Adrenal gland (tissue), 12 donors: ENCODE results near the gene PLEKHA6. TPM values are rescaled to one million over a fixed set of nuclear protein-coding genes. Genes with fewer than 3 reads are reported as not detected.

Experiments
- DNase-seq, 7 donors: peaks; one replicate each; pipeline ENCODE4 v3.0.0-alpha.2; 2019 to 2020
- H3K27ac ChIP-seq, 5 donors: fragments of 200-600 bp; sonication (generic) in 4 of 5; 1 replicate in 3 of 5; 2 replicates in 2 of 5; pipeline versions ENCODE4 v1.5.1 to v1.8.0; 2016 to 2020; ENCODE audit warnings: mild to moderate bottlenecking in 1 of 5
- H3K27me3 ChIP-seq: fragments of 200-600 bp; 2 replicates; pipeline ENCODE4 v1.8.0; 2021
- H3K36me3 ChIP-seq, 2 donors: fragments of 200-600 bp; replicated peaks in 1 of 2; 1 replicate in 1 of 2; 2 replicates in 1 of 2; pipeline versions ENCODE4 v1.5.1 to v1.8.0; 2018 to 2022
- H3K4me1 ChIP-seq, 2 donors: fragments of 200-600 bp; replicated peaks in 1 of 2; 1 replicate in 1 of 2; 2 replicates in 1 of 2; pipeline versions ENCODE4 v1.5.1 to v1.8.0; 2018 to 2021
- H3K4me3 ChIP-seq, 4 donors: fragments of 200-600 bp; sonication (generic) in 3 of 4; one replicate each; pipeline ENCODE4 v1.5.1; 2016 to 2018
- H3K9me3 ChIP-seq, 3 donors: fragments of 200-600 bp; sonication (generic) in 1 of 3; replicated peaks in 1 of 3; 1 replicate in 2 of 3; 2 replicates in 1 of 3; pipeline versions ENCODE4 v1.5.1 to v1.8.0; 2016 to 2021
- POLR2A ChIP-seq, 2 donors: fragments of 450-650 bp; IDR thresholded peaks; one replicate each; pipeline ENCODE4 v1.6.1; 2017; ENCODE audit warnings: antibody characterized with exemption in 2 of 2, mild to moderate bottlenecking in 2 of 2, moderate library complexity in 1 of 2
- WGBS, 4 donors: extraction: QIAGEN DNeasy Blood & Tissue Kit in 2 of 4; methylation state at CpG; one replicate each; pipeline versions ENCODE4 v1.1.5 to v1.1.7; 2013 to 2017; 5-methylcytosine and 5-hydroxymethylcytosine counted together
- intact Hi-C, 2 donors: fragments of 100-400 bp; cut with DNase I; formaldehyde crosslinking; loops; one replicate each; pipeline versions ENCODE4 v1.14.1 to v1.15.0; 2022 to 2023
- polyA plus RNA-seq, 3 donors: library from polyadenylated mRNA; stranded (reverse); fragments of 200-250 nt in 2 of 3; fragments of 350-450 nt in 1 of 3; fragmentation: Illumina TruSeq in 1 of 3; extraction: RNeasy Lipid Tissue Mini Kit (QIAGEN cat#74804) in 1 of 3; gene quantifications; one replicate each; pipeline ENCODE4 v1.2.3, GENCODE V29; 2013 to 2014
- total RNA-seq, 9 donors: library from RNA; depleted of rRNA in 4 of 9; stranded (reverse); fragments of >200 nt in 4 of 9; fragments of 120-200 nt in 1 of 9; fragmentation: NEBNext Ultra II Directional in 1 of 9; extraction: Animal tissue kit (Norgen Biotek cat#: 25700) in 1 of 9; gene quantifications; one replicate each; pipeline versions ENCODE4 v1.1.0 to v1.2.4, GENCODE V29; 2013 to 2023
- TF ChIP-seq, protein P1 (sequence below), 6 experiments: fragments of 450-650 bp in 4 of 6; fragments of 200-600 bp in 2 of 6; sonication (generic) in 1 of 6; IDR thresholded peaks; 1 replicate in 5 of 6; 2 replicates in 1 of 6; pipeline versions ENCODE4 v1.5.1 to v1.8.0; 2016 to 2021; ENCODE audit warnings: antibody characterized with exemption in 6 of 6, mild to moderate bottlenecking in 2 of 6, moderate library complexity in 1 of 6
- donor health status: healthy with polysubstance abuse.
- donor health status: Bipolar disorder and iron deficiency.
- donor health status: DM: yes; HTN: yes; CAD: no.
- donor health status: DM: no; HTN: no; CAD: no.
- donor health status: DM: no; HTN: no; CAD: no.
- donor health status: DM: yes; HTN: yes; CAD: no.

PLEKHA6 gene
- total and polyA plus RNA-seq, 12 donors = 2.2 to 13.8 (median 5.1) TPM

GRCh38 chr1:204251926-204252689 lies 107.6 kb downstream of the PLEKHA6 start:
- WGBS, 4 donors = 79 to 83% (median 82%) methylated on average over 6 of the region's 6 CpGs
- H3K4me3 ChIP-seq = no peak overlapping the region
- H3K9me3 ChIP-seq = no peaks in the 10 kb centered on the region
- no peaks in the 10 kb centered on the region for H3K4me1 ChIP-seq
- no peak for DNase-seq
- peak overlapping the region in 1 of 5 donors; percentile 14 for H3K27ac ChIP-seq
- no peaks in the 10 kb centered on the region for H3K27me3 ChIP-seq
- intact Hi-C loops = no loop called here
- no peaks in the 10 kb centered on the region for H3K36me3 ChIP-seq
- TF ChIP-seq, protein P1, sequence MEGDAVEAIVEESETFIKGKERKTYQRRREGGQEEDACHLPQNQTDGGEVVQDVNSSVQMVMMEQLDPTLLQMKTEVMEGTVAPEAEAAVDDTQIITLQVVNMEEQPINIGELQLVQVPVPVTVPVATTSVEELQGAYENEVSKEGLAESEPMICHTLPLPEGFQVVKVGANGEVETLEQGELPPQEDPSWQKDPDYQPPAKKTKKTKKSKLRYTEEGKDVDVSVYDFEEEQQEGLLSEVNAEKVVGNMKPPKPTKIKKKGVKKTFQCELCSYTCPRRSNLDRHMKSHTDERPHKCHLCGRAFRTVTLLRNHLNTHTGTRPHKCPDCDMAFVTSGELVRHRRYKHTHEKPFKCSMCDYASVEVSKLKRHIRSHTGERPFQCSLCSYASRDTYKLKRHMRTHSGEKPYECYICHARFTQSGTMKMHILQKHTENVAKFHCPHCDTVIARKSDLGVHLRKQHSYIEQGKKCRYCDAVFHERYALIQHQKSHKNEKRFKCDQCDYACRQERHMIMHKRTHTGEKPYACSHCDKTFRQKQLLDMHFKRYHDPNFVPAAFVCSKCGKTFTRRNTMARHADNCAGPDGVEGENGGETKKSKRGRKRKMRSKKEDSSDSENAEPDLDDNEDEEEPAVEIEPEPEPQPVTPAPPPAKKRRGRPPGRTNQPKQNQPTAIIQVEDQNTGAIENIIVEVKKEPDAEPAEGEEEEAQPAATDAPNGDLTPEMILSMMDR (IDR thresholded peaks at IDR 0.05) = no peak
- TF ChIP-seq POLR2A (IDR thresholded peaks at IDR 0.05) = no peak

- TF ChIP-seq, protein P1 (IDR thresholded peaks at IDR 0.05) = no peak
- no peak for TF ChIP-seq POLR2A (IDR thresholded peaks at IDR 0.05)
- Histone ChIP-seq H3K27ac (peak overlapping the region in 1 of 5 donors; percentile 1), H3K36me3 (no peaks in the 10 kb centered on the region), H3K9me3 (no peaks in the 10 kb centered on the region), H3K4me3 (no peak overlapping the region), H3K4me1 (no peaks in the 10 kb centered on the region), H3K27me3 (no peaks in the 10 kb centered on the region)
- WGBS, 4 donors = 96 to 99% (median 97%) methylated on average over 7 of the region's 7 CpGs
- DNase-seq = no peak
- intact Hi-C loops = no loop called here
These were observed 108.4 kb downstream of the PLEKHA6 start for GRCh38 chr1:204251286-204251685.

DNA sequence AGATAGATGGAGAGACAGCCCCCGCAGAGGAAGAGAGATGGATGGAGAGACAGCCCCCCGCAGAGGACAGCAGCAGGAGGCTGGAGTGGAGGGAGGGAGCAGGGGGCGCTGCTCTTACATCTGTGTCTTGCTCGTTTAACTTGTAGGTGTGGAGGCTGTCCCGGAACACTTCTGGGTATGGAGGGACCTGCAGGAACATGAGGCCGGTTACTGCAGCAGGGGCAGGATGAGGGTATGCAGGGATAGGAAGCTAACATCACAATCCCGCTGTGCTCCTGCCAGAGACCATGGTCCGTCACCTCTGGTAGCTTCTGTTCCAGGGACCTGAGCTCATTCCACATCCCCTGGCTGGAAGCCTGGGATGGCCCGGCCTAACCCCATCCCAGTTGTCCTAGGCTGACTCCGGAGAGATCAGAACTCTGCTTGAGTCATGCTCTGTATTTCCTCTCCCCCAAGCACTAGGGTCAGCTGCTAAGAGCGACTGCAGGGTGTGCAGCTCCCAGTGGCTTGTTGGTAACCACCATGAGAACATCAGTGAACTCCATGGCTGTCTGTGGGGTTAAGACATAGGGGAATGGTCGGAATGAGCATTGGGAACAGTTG lies 109.2 kb downstream of the PLEKHA6 start:
- DNase-seq = peak in 3 of 7 donors; percentile 29 to 36 (median 30)
- no peak overlapping the region for H3K4me3 ChIP-seq
- intact Hi-C loops = no loop called here
- H3K36me3 ChIP-seq = no peaks in the 10 kb centered on the region
- no peaks in the 10 kb centered on the region for H3K4me1 ChIP-seq
- no peaks in the 10 kb centered on the region for H3K27me3 ChIP-seq
- TF ChIP-seq, protein P1 (IDR thresholded peaks at IDR 0.05) = no peak
- no peak for TF ChIP-seq POLR2A (IDR thresholded peaks at IDR 0.05)
- peak overlapping the region in 1 of 5 donors; percentile 1 for H3K27ac ChIP-seq
- WGBS, 4 donors = 72 to 86% (median 76%) methylated on average over 10 to 12 of the region's 12 CpGs
- H3K9me3 ChIP-seq = no peaks in the 10 kb centered on the region

DNA sequence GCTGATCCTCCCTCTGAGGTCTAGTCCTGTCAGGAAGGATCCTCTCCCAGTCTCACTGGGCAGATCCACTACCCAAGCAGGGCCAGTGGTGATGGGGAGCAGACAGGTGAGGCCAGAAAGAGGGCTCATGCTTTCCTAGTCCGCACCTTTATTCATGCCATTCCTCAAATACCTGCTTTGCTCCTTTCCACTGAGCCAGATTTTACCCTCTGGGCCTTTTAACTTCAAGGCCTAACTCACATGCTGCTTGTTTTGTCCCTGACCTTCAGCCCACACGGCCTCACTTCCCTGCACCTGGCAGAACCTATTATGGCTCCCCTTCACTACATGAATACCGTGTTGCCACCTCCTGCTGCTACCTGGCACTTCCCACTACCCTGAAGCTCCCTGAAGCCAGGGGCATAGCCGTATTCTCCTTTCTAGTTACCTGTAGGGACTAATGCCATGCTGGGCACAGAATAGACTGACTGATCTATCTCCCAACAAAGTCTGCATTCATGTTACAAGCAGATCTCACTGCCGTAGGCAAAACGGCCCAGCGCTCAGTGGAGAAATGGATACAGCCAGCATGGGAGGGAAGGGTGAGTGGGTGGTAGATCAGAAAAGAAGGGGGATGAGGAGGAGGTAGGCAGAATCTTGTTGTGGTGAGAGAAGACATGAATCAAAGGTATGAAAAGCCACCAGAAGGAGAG lies 109.8 kb downstream of the PLEKHA6 start:
- no peak for DNase-seq
- H3K9me3 ChIP-seq = no peaks in the 10 kb centered on the region
- WGBS, 4 donors = 70 to 83% (median 79%) methylated on average over 7 of the region's 7 CpGs
- TF ChIP-seq, protein P1 (IDR thresholded peaks at IDR 0.05) = no peak
- no peak for TF ChIP-seq POLR2A (IDR thresholded peaks at IDR 0.05)
- H3K4me3 ChIP-seq = no peak overlapping the region
- no peaks in the 10 kb centered on the region for H3K4me1 ChIP-seq
- intact Hi-C loops = no loop called here
- no peak overlapping the region for H3K27ac ChIP-seq
- H3K36me3 ChIP-seq = peaks cover 0 to 4% of the 10 kb centered on the region in 2 donors
- H3K27me3 ChIP-seq = no peaks in the 10 kb centered on the region
